HEK293T (cell line): Measurements from ENCODE around the gene CD209.

Experiments
- BHLHE40 ChIP-seq: fragments of 450-650 bp; IDR thresholded peaks from 2 replicates; pipeline ENCODE4 v1.6.1; 2016; ENCODE audit warnings: mild to moderate bottlenecking, moderate library complexity, borderline replicate concordance
- CTBP1 ChIP-seq: fragments of 450-650 bp; IDR thresholded peaks from 2 replicates; pipeline ENCODE4 v1.6.1; 2016; ENCODE audit warnings: borderline replicate concordance
- FOXA1 ChIP-seq: fragments of 450-650 bp; IDR thresholded peaks from 2 replicates; pipeline ENCODE4 v1.6.1; 2016; ENCODE audit warnings: mild to moderate bottlenecking
- FOXK2 ChIP-seq: fragments of 450-650 bp; IDR thresholded peaks from 2 replicates; pipeline ENCODE4 v1.6.1; 2016; ENCODE audit warnings: mild to moderate bottlenecking
- FOXM1 ChIP-seq: fragments of 450-650 bp; IDR thresholded peaks from 2 replicates; pipeline ENCODE4 v1.6.1; 2017; ENCODE audit warnings: mild to moderate bottlenecking, borderline replicate concordance
- HDGF ChIP-seq: fragments of 450-650 bp; IDR thresholded peaks from 2 replicates; pipeline ENCODE4 v1.6.1; 2017; ENCODE audit warnings: antibody characterized with exemption, borderline replicate concordance
- L3MBTL2 ChIP-seq: fragments of 450-650 bp; conservative IDR thresholded peaks from 2 replicates; pipeline ENCODE4 v1.6.1; 2016; ENCODE audit warnings: mild to moderate bottlenecking
- LEF1 ChIP-seq: fragments of 450-650 bp; IDR thresholded peaks from 2 replicates; pipeline ENCODE4 v1.6.1; 2017; ENCODE audit warnings: mild to moderate bottlenecking, borderline replicate concordance
- PKNOX1 ChIP-seq: fragments of 450-650 bp; IDR thresholded peaks from 2 replicates; pipeline ENCODE4 v1.6.1; 2016
- SUZ12 ChIP-seq: fragments of 450-650 bp; IDR thresholded peaks from 2 replicates; pipeline ENCODE4 v1.6.1; 2016; ENCODE audit warnings: mild to moderate bottlenecking
- TARDBP ChIP-seq: fragments of 450-650 bp; IDR thresholded peaks from 2 replicates; pipeline ENCODE4 v1.6.1; 2016

GRCh38 chr19:7781157-7781556 lies 33.8 kb upstream of the CD209 start:
- TF ChIP-seq CTBP1 (no peak), TARDBP (no peak), BHLHE40 (no peak), PKNOX1 (no peak), HDGF (no peak), SUZ12 (no peak), L3MBTL2 (no peak), FOXA1 (no peak), LEF1 (no peak), FOXM1 (no peak), FOXK2 (no peak)
